OCI-LY1 (cell line): ENCODE results near the gene GRAP2.

Source experiments
- H2AFZ ChIP-seq: fragments of 200-600 bp; sonication (generic), shearing (Covaris generic); 2 replicates; pipeline ENCODE4 v1.6.0; 2014; ENCODE audit warnings: antibody characterized with exemption, mild to moderate bottlenecking, low read length
- H3F3A ChIP-seq: fragments of 200-600 bp; sonication (generic), shearing (Covaris generic); 2 replicates; pipeline ENCODE4 v1.6.0; 2014; ENCODE audit warnings: mild to moderate bottlenecking, antibody characterized with exemption, low read length, moderate library complexity; ENCODE audit not compliant: insufficient read depth
- H3K27ac ChIP-seq: fragments of 200-600 bp; sonication (generic); 2 replicates; pipeline ENCODE4 v1.5.1; 2014; ENCODE audit warnings: low read length, mixed run types, mild to moderate bottlenecking, low read depth; ENCODE audit not compliant: poor library complexity, severe bottlenecking
- H3K27me3 ChIP-seq: fragments of 200-600 bp; sonication (generic); 2 replicates; pipeline ENCODE4 v1.6.0; 2014; ENCODE audit warnings: antibody characterized with exemption, mild to moderate bottlenecking, low read length, moderate library complexity; ENCODE audit not compliant: insufficient read depth
- H3K36me3 ChIP-seq: fragments of 200-600 bp; sonication (generic); 2 replicates; pipeline ENCODE4 v1.6.1; 2014; ENCODE audit warnings: mild to moderate bottlenecking, antibody characterized with exemption, low read length, moderate library complexity, mixed read lengths; ENCODE audit not compliant: insufficient read depth
- H3K4me1 ChIP-seq: fragments of 200-600 bp; sonication (generic); 2 replicates; pipeline ENCODE4 v1.5.1; 2014; ENCODE audit warnings: mild to moderate bottlenecking, low read length, moderate library complexity; ENCODE audit not compliant: insufficient read depth, severe bottlenecking
- H3K4me2 ChIP-seq: fragments of 200-600 bp; sonication (generic), shearing (Covaris generic); 2 replicates; pipeline ENCODE4 v1.6.1; 2014; ENCODE audit warnings: low read length
- H3K4me3 ChIP-seq: fragments of 200-600 bp; sonication (generic); 2 replicates; pipeline ENCODE4 v1.5.1; 2014; ENCODE audit warnings: low read length, low read depth, mild to moderate bottlenecking, mixed read lengths; ENCODE audit not compliant: poor library complexity, severe bottlenecking
- H3K79me2 ChIP-seq: fragments of 200-600 bp; shearing (Covaris generic); 2 replicates; pipeline ENCODE4 v1.6.1; 2016; ENCODE audit warnings: mixed run types, low read length, mixed read lengths; ENCODE audit not compliant: insufficient read depth
- H3K9ac ChIP-seq: fragments of 200-600 bp; sonication (generic), shearing (Covaris generic); 2 replicates; pipeline ENCODE4 v1.6.1; 2014; ENCODE audit warnings: mild to moderate bottlenecking, low read length, mixed read lengths
- H3K9me2 ChIP-seq: fragments of 200-600 bp; sonication (generic), shearing (Covaris generic); 2 replicates; pipeline ENCODE4 v1.6.1; 2014; ENCODE audit warnings: low read depth, mild to moderate bottlenecking, low read length, mixed read lengths
- H3K9me3 ChIP-seq: fragments of 200-600 bp; shearing (Covaris generic); 2 replicates; pipeline ENCODE4 v1.6.1; 2014; ENCODE audit warnings: low read length, mixed read lengths
- H4K20me1 ChIP-seq: fragments of 200-600 bp; sonication (generic), shearing (Covaris generic); 2 replicates; pipeline ENCODE4 v1.6.0; 2016; ENCODE audit warnings: mild to moderate bottlenecking, low read length; ENCODE audit not compliant: insufficient read depth
- EZH2 ChIP-seq: fragments of 200-600 bp; sonication (generic), shearing (Covaris generic); IDR thresholded peaks from 2 replicates; pipeline ENCODE4 v1.8.0; 2017; ENCODE audit warnings: borderline replicate concordance, mixed run types, mild to moderate bottlenecking, antibody characterized with exemption, low read length, moderate library complexity, mixed read lengths
- TF ChIP-seq, protein P1 (sequence below): fragments of 200-600 bp; sonication (generic), shearing (Covaris generic); IDR thresholded peaks from 2 replicates; pipeline ENCODE4 v1.5.1; 2017; ENCODE audit warnings: mild to moderate bottlenecking, antibody characterized with exemption, low read length, moderate library complexity, mixed read lengths

The GRAP2 gene

DNA sequence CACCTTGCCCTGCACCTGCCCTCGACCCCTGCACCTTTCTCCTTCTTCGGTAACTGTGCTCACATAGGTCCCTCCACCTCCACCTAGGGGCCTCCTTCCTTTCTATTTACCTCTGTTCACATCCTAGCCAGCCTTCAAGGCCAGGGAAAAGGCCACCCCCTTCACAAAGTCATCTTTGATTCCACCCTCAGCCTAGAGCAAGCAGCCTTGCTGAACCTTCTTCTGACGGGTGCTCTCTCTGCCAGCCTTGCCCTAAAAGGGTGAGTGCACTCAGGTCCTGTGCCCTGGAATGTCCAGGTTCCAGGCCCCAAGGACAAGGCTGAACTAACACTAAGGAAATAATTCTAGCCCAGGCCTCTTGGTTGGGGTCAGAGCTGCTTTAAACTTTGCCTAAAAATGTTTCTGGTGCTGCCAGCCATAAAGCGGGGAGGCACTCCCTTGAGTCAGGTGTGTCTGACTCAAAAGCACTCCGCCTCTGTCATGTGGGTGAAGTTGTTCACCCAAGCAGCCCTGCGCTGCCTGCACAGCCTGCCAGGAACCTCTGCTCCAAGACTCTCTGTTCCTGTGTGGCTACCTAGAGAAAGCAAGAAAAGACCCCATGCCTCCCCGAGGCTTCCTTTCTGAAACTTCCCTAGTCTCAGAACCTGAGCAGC, 84.6 kb downstream of the GRAP2 start:
- H3K9me3 ChIP-seq, result no peaks in the 10 kb centered on the region
- H3K36me3 ChIP-seq, result no peaks in the 10 kb centered on the region
- H3K9ac ChIP-seq, result no peak overlapping the region
- no peaks in the 10 kb centered on the region for H3K9me2 ChIP-seq
- H3K27me3 ChIP-seq, result 0 out of 2 replicates have a peak, but pooled peaks cover 3% of the 10 kb centered on the region
- H3K4me2 ChIP-seq, result no peak overlapping the region
- H3K4me3 ChIP-seq, result no peak overlapping the region
- no peaks in the 10 kb centered on the region for H4K20me1 ChIP-seq
- no peak overlapping the region for H2AFZ ChIP-seq
- no peaks in the 10 kb centered on the region for H3F3A ChIP-seq
- no peaks in the 10 kb centered on the region for H3K79me2 ChIP-seq
- no peaks in the 10 kb centered on the region for H3K4me1 ChIP-seq
- TF ChIP-seq, protein P1, sequence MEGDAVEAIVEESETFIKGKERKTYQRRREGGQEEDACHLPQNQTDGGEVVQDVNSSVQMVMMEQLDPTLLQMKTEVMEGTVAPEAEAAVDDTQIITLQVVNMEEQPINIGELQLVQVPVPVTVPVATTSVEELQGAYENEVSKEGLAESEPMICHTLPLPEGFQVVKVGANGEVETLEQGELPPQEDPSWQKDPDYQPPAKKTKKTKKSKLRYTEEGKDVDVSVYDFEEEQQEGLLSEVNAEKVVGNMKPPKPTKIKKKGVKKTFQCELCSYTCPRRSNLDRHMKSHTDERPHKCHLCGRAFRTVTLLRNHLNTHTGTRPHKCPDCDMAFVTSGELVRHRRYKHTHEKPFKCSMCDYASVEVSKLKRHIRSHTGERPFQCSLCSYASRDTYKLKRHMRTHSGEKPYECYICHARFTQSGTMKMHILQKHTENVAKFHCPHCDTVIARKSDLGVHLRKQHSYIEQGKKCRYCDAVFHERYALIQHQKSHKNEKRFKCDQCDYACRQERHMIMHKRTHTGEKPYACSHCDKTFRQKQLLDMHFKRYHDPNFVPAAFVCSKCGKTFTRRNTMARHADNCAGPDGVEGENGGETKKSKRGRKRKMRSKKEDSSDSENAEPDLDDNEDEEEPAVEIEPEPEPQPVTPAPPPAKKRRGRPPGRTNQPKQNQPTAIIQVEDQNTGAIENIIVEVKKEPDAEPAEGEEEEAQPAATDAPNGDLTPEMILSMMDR, result no peak
- TF ChIP-seq EZH2, result no peak
- no peak overlapping the region for H3K27ac ChIP-seq

DNA sequence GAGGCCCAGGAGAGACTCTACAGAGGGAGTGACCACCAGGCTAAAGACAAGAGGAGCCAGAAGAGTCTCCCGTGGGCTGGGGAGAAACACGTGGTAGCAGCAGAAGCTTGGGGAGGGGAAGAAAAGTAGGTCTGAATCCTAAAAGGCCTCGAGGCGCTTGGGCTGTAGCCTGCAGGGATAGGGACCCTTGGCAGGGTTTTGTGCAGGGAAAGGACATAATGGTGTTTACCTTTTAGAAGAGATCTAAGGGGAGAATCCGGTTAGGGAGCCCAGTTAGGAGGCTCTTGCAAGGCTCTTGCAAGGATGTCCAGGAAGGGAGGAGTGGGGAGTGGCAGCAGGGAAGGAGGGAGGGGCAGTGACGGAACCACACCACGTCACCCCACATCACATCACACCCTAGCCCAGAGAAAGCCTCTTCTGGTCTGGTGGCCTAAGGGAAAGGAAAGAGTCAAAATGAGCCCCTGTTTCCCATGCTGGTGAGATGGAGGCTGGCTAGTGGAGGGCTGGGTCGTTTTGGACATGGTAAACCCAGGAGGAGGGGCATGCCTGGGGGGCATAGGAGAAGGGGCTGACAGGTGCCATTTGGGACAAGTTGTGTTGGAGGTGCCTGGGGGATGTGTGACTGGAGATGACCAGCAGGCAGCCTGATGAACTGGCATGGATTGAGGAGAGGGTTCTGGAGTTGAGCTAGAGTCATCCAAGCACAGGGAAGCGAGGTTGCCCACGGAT, 87.7 kb downstream of the GRAP2 start:
- TF ChIP-seq, protein P1, result no peak
- no peak for TF ChIP-seq EZH2
- no peaks in the 10 kb centered on the region for H3K4me1 ChIP-seq
- no peaks in the 10 kb centered on the region for H3K79me2 ChIP-seq

DNA sequence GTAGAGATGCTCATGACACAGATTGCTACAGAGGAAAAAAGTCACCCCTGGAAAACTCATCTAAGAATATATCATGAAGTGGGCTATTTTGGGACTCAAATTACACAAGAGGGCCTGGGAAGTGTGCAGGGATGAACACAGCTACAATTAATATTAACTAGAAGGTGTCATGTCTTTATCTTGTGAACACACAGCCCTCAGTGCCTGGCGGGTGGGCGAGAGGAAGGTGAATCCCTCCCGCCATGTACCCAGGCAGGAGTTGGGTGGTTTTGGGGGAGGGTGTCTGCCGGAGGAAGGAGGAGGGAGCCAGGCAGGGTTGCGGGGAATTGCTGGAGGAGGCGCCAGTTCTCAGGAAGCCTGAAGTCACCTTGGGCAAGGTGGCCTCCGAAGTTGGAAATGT, 88.7 kb downstream of the GRAP2 start:
- Histone ChIP-seq H3K4me1 (no peaks in the 10 kb centered on the region), H3K9me3 (no peaks in the 10 kb centered on the region), H3K79me2 (no peaks in the 10 kb centered on the region), H3K9me2 (no peaks in the 10 kb centered on the region), H3K36me3 (no peaks in the 10 kb centered on the region), H3K27ac (no peak overlapping the region), H3K4me3 (no peak overlapping the region), H3K27me3 (peaks cover 3% of the 10 kb centered on the region; the same call in 1 of the 2 replicates), H3K9ac (no peak overlapping the region), H3F3A (no peaks in the 10 kb centered on the region), H4K20me1 (no peaks in the 10 kb centered on the region), H3K4me2 (no peak overlapping the region), H2AFZ (no peak overlapping the region)
- TF ChIP-seq EZH2, result no peak
- TF ChIP-seq, protein P1, result no peak

More for the DNA sequence above, 87.7 kb downstream of the GRAP2 start:
- Histone ChIP-seq H3K4me3 (no peak overlapping the region), H3K4me2 (no peak overlapping the region), H3K27ac (no peak overlapping the region), H3K27me3 (peaks cover 3% of the 10 kb centered on the region; the same call in 1 of the 2 replicates), H3K9ac (no peak overlapping the region), H3K36me3 (no peaks in the 10 kb centered on the region), H4K20me1 (no peaks in the 10 kb centered on the region), H3K9me3 (no peaks in the 10 kb centered on the region), H2AFZ (no peak overlapping the region), H3K9me2 (no peaks in the 10 kb centered on the region), H3F3A (no peaks in the 10 kb centered on the region)
